HCT116 (cell line): ENCODE data around the gene PGLYRP4. TPM values are rescaled to one million over a fixed set of nuclear protein-coding genes. Genes with fewer than 3 reads are reported as not detected.

Experiments
- ATAC-seq: fragments of 200-7000 bp; cut with Tn5 transposase; 2 replicates; pipeline ENCODE4 v1.9.1; 2020; ENCODE audit warnings: mild to moderate bottlenecking, moderate library complexity
- BruUV-seq: library from RNA; stranded (reverse); fragments of 400-500 nt; replicated peaks from 2 replicates; lab custom pipeline; 2021; lab: Mats Ljungman, UMichigan
- CTCF ChIA-PET: fragments of 300-600 bp; sonication (Branson Sonifier 250); formaldehyde crosslinking; loops from one replicate; lab custom pipeline; 2021; ENCODE audit warnings: antibody characterized with exemption; lab: Charles Lee
- POLR2A ChIA-PET: fragments of 300-600, 350-600 bp; sonication (Branson Sonifier 250); formaldehyde crosslinking; loops from one replicate; lab custom pipeline; 2021; ENCODE audit warnings: antibody characterized with exemption; lab: Charles Lee
- RAD21 ChIA-PET, 2 experiments: fragments of 300-600 bp; sonication (Branson Sonifier 250); formaldehyde crosslinking; loops; one replicate each; lab custom pipeline; 2023; ENCODE audit warnings: low total read pairs in 2 of 2; ENCODE audit not compliant: uncharacterized antibody in 2 of 2, unreplicated experiment in 2 of 2, low non-redundant PET in 1 of 2; lab: Charles Lee
- DNase-seq: peaks from one replicate; pipeline ENCODE4 v3.0.0-alpha.2; 2010; ENCODE audit warnings: low read depth, low spot score
- H2AFZ ChIP-seq: fragments of 200-600 bp; shearing (Covaris generic), sonication (generic); 2 replicates; pipeline ENCODE4 v1.6.1; 2017; ENCODE audit warnings: low read depth, mixed run types, mixed read lengths, antibody characterized with exemption, low read length; ENCODE audit not compliant: poor library complexity, severe bottlenecking
- H3K27ac ChIP-seq: 2 replicates; pipeline ENCODE4 v1.5.1; 2012; ENCODE audit warnings: low read depth, low read length
- H3K27me3 ChIP-seq: fragments of 200-600 bp; sonication (generic); 2 replicates; pipeline ENCODE4 v1.6.1; 2016; ENCODE audit warnings: mixed run types, low read length, mixed read lengths; ENCODE audit not compliant: insufficient read depth
- H3K36me3 ChIP-seq, 2 experiments: fragments of 200-500 bp in 1 of 2; fragments of 200-600 bp in 1 of 2; sonication (Bioruptor generic) in 1 of 2; sonication (generic) in 1 of 2; 2 replicates each; pipeline versions ENCODE4 v1.5.1 to v1.6.1; 2014 to 2016; ENCODE audit warnings: low read length in 2 of 2, inconsistent platforms in 1 of 2, mixed read lengths in 1 of 2, mixed run types in 1 of 2; ENCODE audit not compliant: insufficient read depth in 2 of 2, control insufficient read depth in 1 of 2
- H3K4me1 ChIP-seq, 2 experiments: fragments of 200-600 bp in 1 of 2; sonication (generic) in 1 of 2; 2 replicates each; pipeline versions ENCODE4 v1.5.1 to v1.6.1; 2012 to 2017; ENCODE audit warnings: low read length in 2 of 2, inconsistent platforms in 1 of 2, mild to moderate bottlenecking in 1 of 2, mixed read lengths in 1 of 2, mixed run types in 1 of 2, moderate library complexity in 1 of 2; ENCODE audit not compliant: insufficient read depth in 2 of 2, control insufficient read depth in 1 of 2
- H3K4me2 ChIP-seq: fragments of 200-600 bp; sonication (generic); 2 replicates; pipeline ENCODE4 v1.6.1; 2017; ENCODE audit warnings: mixed run types, low read length, mixed read lengths
- H3K4me3 ChIP-seq, 2 experiments: fragments of 200-600 bp in 1 of 2; sonication (generic) in 1 of 2; replicated peaks in 1 of 2; 2 replicates each; pipeline ENCODE4 v1.5.1; 2011 to 2016; ENCODE audit warnings: low read length in 2 of 2, control low read depth in 1 of 2, low read depth in 1 of 2, mild to moderate bottlenecking in 1 of 2, mixed read lengths in 1 of 2, mixed run types in 1 of 2
- H3K79me2 ChIP-seq: fragments of 200-600 bp; sonication (generic); 2 replicates; pipeline ENCODE4 v1.6.1; 2017; ENCODE audit warnings: mild to moderate bottlenecking, mixed run types, low read length, moderate library complexity, mixed read lengths; ENCODE audit not compliant: insufficient read depth
- H3K9ac ChIP-seq: fragments of 200-600 bp; sonication (generic); 2 replicates; pipeline ENCODE4 v1.6.1; 2016; ENCODE audit warnings: low read length, mixed read lengths
- H3K9me2 ChIP-seq: fragments of 200-600 bp; sonication (generic), shearing (Covaris generic); 2 replicates; pipeline ENCODE4 v1.6.1; 2017; ENCODE audit warnings: mixed run types, mild to moderate bottlenecking, moderate library complexity; ENCODE audit not compliant: insufficient read depth
- H3K9me3 ChIP-seq, 2 experiments: fragments of 200-500 bp in 1 of 2; fragments of 200-600 bp in 1 of 2; sonication (Bioruptor generic) in 1 of 2; sonication (generic) in 1 of 2; 2 replicates each; pipeline ENCODE4 v1.6.1; 2014 to 2017; ENCODE audit warnings: low read length in 2 of 2, mixed read lengths in 2 of 2, inconsistent platforms in 1 of 2, low read depth in 1 of 2, mild to moderate bottlenecking in 1 of 2, mixed run types in 1 of 2, moderate library complexity in 1 of 2; ENCODE audit not compliant: control insufficient read depth in 1 of 2, insufficient read depth in 1 of 2
- H4K20me1 ChIP-seq: fragments of 200-600 bp; sonication (generic), shearing (Covaris generic); 2 replicates; pipeline ENCODE4 v1.6.1; 2017; ENCODE audit warnings: mixed run types, mild to moderate bottlenecking, moderate library complexity; ENCODE audit not compliant: insufficient read depth
- CEBPB ChIP-seq: IDR thresholded peaks from 2 replicates; pipeline ENCODE4 v1.6.1; 2012; ENCODE audit warnings: low read depth
- EGR1 ChIP-seq: IDR thresholded peaks from 2 replicates; pipeline ENCODE4 v1.6.1; 2012; ENCODE audit warnings: low read depth
- ELF1 ChIP-seq: IDR thresholded peaks from 2 replicates; pipeline ENCODE4 v1.6.1; 2012; ENCODE audit warnings: low read depth, borderline replicate concordance
- EZH2 ChIP-seq: fragments of 200-600 bp; sonication (generic); IDR thresholded peaks from 2 replicates; pipeline ENCODE4 v1.6.1; 2017; ENCODE audit warnings: antibody characterized with exemption, mixed run types
- EZH2phosphoT487 ChIP-seq: fragments of 200-600 bp; IDR thresholded peaks from 2 replicates; pipeline ENCODE4 v1.6.1; 2018; ENCODE audit warnings: antibody characterized with exemption, borderline replicate concordance
- FOSL1 ChIP-seq: IDR thresholded peaks from 2 replicates; pipeline ENCODE4 v1.6.1; 2012; ENCODE audit warnings: low read depth
- POLR2A ChIP-seq: IDR thresholded peaks from 2 replicates; pipeline ENCODE4 v1.7.0; 2011; ENCODE audit warnings: borderline replicate concordance; ENCODE audit not compliant: insufficient read depth, insufficient read length; ENCODE audit errors: extremely low read depth
- POLR2AphosphoS5 ChIP-seq: IDR thresholded peaks from 2 replicates; pipeline ENCODE4 v1.6.1; 2011; ENCODE audit warnings: mild to moderate bottlenecking, low read depth, low read length, moderate library complexity
- RAD21 ChIP-seq: IDR thresholded peaks from 2 replicates; pipeline ENCODE4 v1.6.1; 2012; ENCODE audit warnings: low read depth, mild to moderate bottlenecking
- SIN3A ChIP-seq: IDR thresholded peaks from 2 replicates; pipeline ENCODE4 v1.6.1; 2012; ENCODE audit warnings: low read depth
- SP1 ChIP-seq: IDR thresholded peaks from 2 replicates; pipeline ENCODE4 v1.6.1; 2012; ENCODE audit warnings: low read depth
- TCF7L2 ChIP-seq: IDR thresholded peaks from 2 replicates; pipeline ENCODE4 v1.7.0; 2011; ENCODE audit warnings: borderline replicate concordance, inconsistent platforms; ENCODE audit not compliant: insufficient read depth, insufficient read length; ENCODE audit errors: extremely low read depth
- YY1 ChIP-seq: IDR thresholded peaks from 2 replicates; pipeline ENCODE4 v1.6.1; 2011; ENCODE audit warnings: low read length, low read depth, moderate library complexity, mild to moderate bottlenecking; ENCODE audit not compliant: insufficient replicate concordance; ENCODE audit errors: extremely low read depth
- ZNF274 ChIP-seq: fragments of 200-500 bp; sonication (Bioruptor generic); IDR thresholded peaks from 2 replicates; pipeline ENCODE4 v1.6.1; 2014; ENCODE audit warnings: mild to moderate bottlenecking, low read depth, low read length, inconsistent platforms
- intact Hi-C: fragments of 100-400 bp; cut with micrococcal nuclease; formaldehyde crosslinking; loops from 2 replicates; pipeline ENCODE4 v1.10.0; 2022
- total RNA-seq: library from RNA; stranded (reverse); gene quantifications from one replicate; pipeline ENCODE4 v1.2.1, GENCODE V29; 2021; ENCODE audit not compliant: unreplicated experiment
- TF ChIP-seq, protein P1 (sequence below): IDR thresholded peaks from 2 replicates; pipeline ENCODE4 v1.6.1; 2012
- TF ChIP-seq, protein P2 (sequence below), 3 experiments: fragments of 200-600 bp in 1 of 3; sonication (generic) in 1 of 3; IDR thresholded peaks in 2 of 3; conservative IDR thresholded peaks in 1 of 3; 2 replicates each; pipeline ENCODE4 v1.5.1; 2012 to 2017; ENCODE audit warnings: low read depth in 2 of 3, low read length in 2 of 3, antibody characterized with exemption in 1 of 3, borderline replicate concordance in 1 of 3, control low read depth in 1 of 3, mild to moderate bottlenecking in 1 of 3, mixed read lengths in 1 of 3, mixed run types in 1 of 3, moderate library complexity in 1 of 3; ENCODE audit not compliant: insufficient read depth in 1 of 3
- TF ChIP-seq, protein P3 (sequence below): IDR thresholded peaks from 2 replicates; pipeline ENCODE4 v1.6.1; 2012

The PGLYRP4 gene
- total RNA-seq, 1 experiment from 2014 or later = not detected

DNA sequence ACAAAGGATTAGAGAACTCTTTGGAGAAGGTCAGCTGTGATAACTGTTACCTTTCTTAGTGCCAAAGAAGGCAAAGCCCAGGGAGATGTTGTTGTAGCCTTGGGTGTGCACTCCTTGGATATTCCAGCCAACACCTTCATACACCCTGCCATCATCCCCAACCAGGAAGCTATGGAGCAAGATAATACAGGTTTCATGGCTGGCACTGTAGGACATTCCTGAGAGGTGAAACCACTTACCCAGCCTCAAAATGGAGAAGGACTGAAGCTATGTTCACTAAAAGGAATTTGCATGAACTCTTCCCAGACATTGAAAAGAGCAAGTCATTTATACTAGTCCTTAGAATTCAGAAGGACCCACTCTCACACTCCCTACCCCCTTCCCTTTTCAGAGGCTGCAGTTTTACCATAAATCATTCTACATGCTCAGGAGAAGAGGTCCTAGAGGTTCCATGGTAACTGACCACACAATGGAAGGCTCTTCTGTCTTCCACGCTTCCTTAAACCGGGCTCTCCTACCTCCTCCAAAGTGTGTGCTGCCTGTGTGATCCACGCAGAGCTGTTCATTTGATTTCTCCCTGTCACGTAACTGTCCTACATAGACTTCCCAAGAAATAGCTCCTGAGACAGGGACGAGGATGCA lies 5.5 kb downstream of the PGLYRP4 start:
- TF ChIP-seq EGR1 = no peak
- no peak for TF ChIP-seq YY1
- no peak for TF ChIP-seq ELF1
- no peak for TF ChIP-seq EZH2
- no peak for TF ChIP-seq SIN3A
- no peak for TF ChIP-seq FOSL1
- TF ChIP-seq, protein P1, sequence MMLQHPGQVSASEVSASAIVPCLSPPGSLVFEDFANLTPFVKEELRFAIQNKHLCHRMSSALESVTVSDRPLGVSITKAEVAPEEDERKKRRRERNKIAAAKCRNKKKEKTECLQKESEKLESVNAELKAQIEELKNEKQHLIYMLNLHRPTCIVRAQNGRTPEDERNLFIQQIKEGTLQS = no peak
- no peak for TF ChIP-seq SP1
- TF ChIP-seq POLR2AphosphoS5 = no peak
- no peaks in the 10 kb centered on the region for H3K36me3 ChIP-seq
- no peaks in the 10 kb centered on the region for H4K20me1 ChIP-seq
- H3K4me2 ChIP-seq = no peak overlapping the region
- no peaks in the 10 kb centered on the region for H3K9me2 ChIP-seq
- CTCF ChIA-PET = interaction anchor here (0.7 to 1.6 kb wide), 3 partner anchors 9 to 10 kb away, joined by 3 to 6 read pairs (median 3); no protein-coding TSS in a partner anchor
- no peak overlapping the region for H3K9ac ChIP-seq
- no peak overlapping the region for H3K4me3 ChIP-seq
- no peaks in the 10 kb centered on the region for H3K9me3 ChIP-seq
- intact Hi-C loops = no loop called here
- H3K79me2 ChIP-seq = no peaks in the 10 kb centered on the region
- DNase-seq (no peak), ATAC-seq (no peak)
- H2AFZ ChIP-seq = no peak overlapping the region
- H3K27ac ChIP-seq = no peak overlapping the region
- RAD21 ChIA-PET = no interaction called here
- no peaks in the 10 kb centered on the region for H3K4me1 ChIP-seq
- POLR2A ChIA-PET = no interaction called here
- peaks cover 43% of the 10 kb centered on the region for H3K27me3 ChIP-seq
- no TSS peak for BruUV-seq

DNA sequence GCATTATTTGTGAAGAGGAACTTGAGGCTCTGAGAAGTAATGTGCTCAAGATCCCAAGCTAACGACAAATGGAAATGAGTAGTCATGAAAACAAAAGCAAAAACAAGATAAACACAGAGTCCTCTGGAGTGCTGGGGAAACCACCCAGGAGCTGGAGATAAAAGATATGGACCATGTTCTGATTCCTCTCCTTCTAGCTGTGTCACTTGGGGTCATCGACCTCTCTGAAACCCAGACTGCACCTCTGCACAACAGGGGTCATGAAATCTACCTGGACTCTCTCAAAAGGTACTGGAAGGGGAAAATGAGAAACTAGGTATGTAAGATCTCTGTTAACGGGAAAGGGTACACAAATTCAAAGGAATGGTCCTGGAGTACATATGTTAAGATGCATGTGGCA lies 6.5 kb downstream of the PGLYRP4 start:
- Histone ChIP-seq H3K9ac (no peak overlapping the region), H3K36me3 (no peaks in the 10 kb centered on the region), H4K20me1 (no peaks in the 10 kb centered on the region), H3K4me2 (no peak overlapping the region), H3K4me1 (no peaks in the 10 kb centered on the region), H3K9me3 (no peaks in the 10 kb centered on the region), H3K9me2 (no peaks in the 10 kb centered on the region), H3K27ac (no peak overlapping the region), H3K27me3 (peaks cover 43% of the 10 kb centered on the region), H3K4me3 (no peak overlapping the region), H2AFZ (no peak overlapping the region), H3K79me2 (no peaks in the 10 kb centered on the region)
- POLR2A ChIA-PET = no interaction called here
- RAD21 ChIA-PET = no interaction called here
- ATAC-seq (no peak), DNase-seq (no peak)
- CTCF ChIA-PET = interaction anchor here (1.6 kb wide), 1 partner anchor 11 kb away, joined by 6 read pairs; no protein-coding TSS in a partner anchor
- no TSS peak for BruUV-seq
- intact Hi-C loops = no loop called here
- TF ChIP-seq TCF7L2 = no peak
- TF ChIP-seq FOSL1 = no peak
- TF ChIP-seq CEBPB = no peak
- TF ChIP-seq, protein P2, sequence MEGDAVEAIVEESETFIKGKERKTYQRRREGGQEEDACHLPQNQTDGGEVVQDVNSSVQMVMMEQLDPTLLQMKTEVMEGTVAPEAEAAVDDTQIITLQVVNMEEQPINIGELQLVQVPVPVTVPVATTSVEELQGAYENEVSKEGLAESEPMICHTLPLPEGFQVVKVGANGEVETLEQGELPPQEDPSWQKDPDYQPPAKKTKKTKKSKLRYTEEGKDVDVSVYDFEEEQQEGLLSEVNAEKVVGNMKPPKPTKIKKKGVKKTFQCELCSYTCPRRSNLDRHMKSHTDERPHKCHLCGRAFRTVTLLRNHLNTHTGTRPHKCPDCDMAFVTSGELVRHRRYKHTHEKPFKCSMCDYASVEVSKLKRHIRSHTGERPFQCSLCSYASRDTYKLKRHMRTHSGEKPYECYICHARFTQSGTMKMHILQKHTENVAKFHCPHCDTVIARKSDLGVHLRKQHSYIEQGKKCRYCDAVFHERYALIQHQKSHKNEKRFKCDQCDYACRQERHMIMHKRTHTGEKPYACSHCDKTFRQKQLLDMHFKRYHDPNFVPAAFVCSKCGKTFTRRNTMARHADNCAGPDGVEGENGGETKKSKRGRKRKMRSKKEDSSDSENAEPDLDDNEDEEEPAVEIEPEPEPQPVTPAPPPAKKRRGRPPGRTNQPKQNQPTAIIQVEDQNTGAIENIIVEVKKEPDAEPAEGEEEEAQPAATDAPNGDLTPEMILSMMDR (IDR thresholded peaks at IDR 0.05 in 2 of 3, conservative IDR thresholded peaks at IDR 0.05 in 1 of 3; ENCODE audit: borderline replicate concordance in 1 of 3, insufficient read depth in 1 of 3, low read depth in 2 of 3, low read length in 2 of 3) = no peak
- no peak for TF ChIP-seq EZH2
- TF ChIP-seq, protein P3, sequence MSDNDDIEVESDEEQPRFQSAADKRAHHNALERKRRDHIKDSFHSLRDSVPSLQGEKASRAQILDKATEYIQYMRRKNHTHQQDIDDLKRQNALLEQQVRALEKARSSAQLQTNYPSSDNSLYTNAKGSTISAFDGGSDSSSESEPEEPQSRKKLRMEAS = no peak
- TF ChIP-seq ZNF274 = no peak
- TF ChIP-seq RAD21 = no peak
- no peak for TF ChIP-seq POLR2A
- no peak for TF ChIP-seq POLR2AphosphoS5
- no peak for TF ChIP-seq EZH2phosphoT487
- no peak for TF ChIP-seq YY1
